HG03135 (cell line): ENCODE measurements around the gene MYCL.
"Not testable (repeated sequence)": the region's sequence is repeated elsewhere in the genome, so short reads cannot be mapped to it uniquely, and the experiment has no call there.

ENCODE experiments used
- ATAC-seq: cut with Tn5 transposase; IDR thresholded peaks from one replicate; pipeline ENCODE4 v1.9.1; 2021; ENCODE audit warnings: mild to moderate bottlenecking, moderate library complexity; ENCODE audit not compliant: unreplicated experiment

The MYCL gene

DNA sequence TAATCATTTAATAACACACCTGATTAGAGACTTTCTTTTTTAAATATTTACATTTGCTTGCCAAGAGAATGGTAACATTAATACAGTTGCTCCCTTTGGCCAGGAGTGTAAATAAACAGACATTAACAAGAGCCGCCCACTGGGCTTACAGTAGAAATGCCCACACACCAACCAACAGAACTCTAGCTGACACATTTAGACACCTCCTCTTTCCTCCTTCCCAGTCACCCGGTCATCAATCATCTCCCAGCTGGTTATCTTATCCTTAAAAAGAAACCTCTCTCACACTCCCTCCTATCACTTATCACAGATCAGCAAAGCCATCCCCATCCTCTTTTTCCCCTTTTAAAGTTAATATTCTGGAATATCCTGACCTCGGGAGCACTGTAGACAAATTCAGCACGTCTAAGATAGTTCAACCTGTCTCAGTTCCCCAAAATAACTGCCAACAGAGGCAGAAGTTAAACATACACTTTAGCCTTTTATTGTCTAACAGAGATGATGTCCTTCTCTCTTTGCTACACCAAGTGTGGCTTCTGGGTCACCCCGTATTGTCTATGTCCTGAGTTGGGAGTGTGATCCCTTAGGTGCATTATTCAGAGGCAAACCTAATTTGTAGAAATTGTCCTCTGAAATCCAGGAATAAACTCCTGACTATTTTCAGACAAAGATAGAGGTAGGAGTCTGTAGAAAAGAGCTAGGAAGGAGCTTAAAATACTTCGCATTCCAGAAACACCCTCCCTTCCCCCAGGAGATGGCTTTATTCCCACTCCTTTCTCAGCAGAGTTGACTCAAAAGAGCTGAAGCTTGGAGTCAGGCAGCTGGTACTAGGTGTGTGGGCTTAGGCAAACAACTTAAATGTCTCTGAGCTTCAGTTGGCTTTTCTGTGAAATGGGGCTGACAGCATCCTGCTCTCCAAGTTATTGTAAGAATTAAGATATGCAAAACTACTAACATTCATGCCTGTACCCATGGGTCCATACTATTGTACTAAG, 8.8 kb downstream of the MYCL start:
- no peak for ATAC-seq

GRCh38 chr1:39890880-39891279, 10.8 kb downstream of the MYCL start:
- no peak for ATAC-seq

GRCh38 chr1:39890273-39890672, 11.4 kb downstream of the MYCL start:
- no peak for ATAC-seq

GRCh38 chr1:39886757-39887231, 14.9 kb downstream of the MYCL start:
- no peak for ATAC-seq

DNA sequence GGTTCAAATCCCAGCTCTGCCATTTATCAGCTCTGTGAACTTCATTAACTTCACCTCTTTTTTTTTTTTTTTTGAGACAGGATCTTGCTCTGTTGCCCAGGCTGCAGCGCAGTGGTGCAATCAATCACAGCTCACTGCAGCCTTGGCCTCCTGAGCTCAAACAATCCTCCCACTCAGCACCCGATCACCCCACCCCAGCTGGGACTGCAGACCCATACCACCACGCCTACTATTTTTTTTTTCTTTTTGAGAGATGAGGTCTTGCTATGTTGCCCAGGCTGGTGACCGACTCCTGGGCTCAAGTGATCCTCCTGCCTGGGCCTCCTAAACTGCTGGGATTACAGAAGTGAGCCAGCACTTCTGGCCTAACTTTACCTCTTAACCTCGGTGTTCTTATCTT, 16.2 kb downstream of the MYCL start:
- no peak for ATAC-seq

- no peak for ATAC-seq
These were observed 19.6 kb downstream of the MYCL start for GRCh38 chr1:39882152-39882551.

GRCh38 chr1:39877980-39878956, 23.4 kb downstream of the MYCL start:
- ATAC-seq, result no peak

- no peak for ATAC-seq
These were observed 24.4 kb downstream of the MYCL start for GRCh38 chr1:39877231-39877778.

DNA sequence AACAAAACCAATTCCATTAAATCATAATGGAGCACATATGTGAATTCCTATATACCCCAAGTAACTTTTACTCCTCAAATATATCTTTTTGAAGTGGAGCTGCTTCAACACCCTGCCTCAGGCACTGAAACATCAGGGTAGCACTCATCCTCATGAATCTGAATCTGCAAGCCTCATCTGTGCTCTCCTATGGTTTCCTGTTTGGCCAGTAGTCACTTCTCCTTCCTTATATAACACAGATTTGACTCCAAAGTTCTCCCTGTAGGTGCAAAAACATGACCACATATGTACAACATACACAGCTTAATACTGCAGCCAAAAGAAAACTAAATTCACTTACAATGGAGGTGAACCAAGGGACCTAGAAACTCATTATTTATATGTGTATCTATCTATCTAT, 25.6 kb downstream of the MYCL start:
- ATAC-seq, result no peak

DNA sequence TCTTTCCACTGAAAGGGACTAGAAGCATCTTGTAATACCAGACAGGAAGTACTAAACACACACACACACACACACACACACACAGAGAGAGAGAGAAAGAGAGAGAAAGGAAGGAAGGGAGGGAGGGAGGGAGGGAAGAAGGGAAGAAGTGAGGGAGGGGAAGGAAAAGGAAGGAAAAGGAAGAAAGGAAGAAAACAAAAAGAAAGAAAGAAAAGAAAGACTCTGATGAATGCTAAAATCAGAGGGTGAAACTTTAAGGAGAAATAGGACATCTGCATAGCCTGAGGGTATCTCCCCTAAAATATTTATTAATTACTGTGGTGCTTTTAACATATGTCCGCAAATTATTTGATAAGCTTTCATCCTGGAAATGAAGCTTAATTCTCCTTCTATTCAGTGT, 29.0 kb downstream of the MYCL start:
- ATAC-seq, result no peak

DNA sequence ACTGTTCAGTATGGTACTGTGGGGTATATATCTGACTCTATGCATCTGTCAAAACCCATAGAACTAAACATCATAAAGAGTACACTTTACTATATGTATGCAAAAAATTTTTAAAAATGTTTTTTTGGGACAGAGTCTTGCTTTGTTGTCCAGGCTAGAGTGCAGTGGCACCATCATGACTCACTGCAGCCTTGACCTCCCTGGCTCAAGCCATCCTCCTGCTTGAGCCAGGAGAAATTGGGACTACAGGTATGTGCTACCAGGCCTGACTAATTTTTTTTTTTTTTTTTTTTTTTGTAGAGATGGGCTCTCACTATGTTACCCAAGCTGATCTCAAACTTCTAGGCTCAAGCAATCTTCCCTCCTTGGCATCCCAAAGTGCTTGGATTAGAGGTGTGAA, 29.9 kb downstream of the MYCL start:
- no peak for ATAC-seq

DNA sequence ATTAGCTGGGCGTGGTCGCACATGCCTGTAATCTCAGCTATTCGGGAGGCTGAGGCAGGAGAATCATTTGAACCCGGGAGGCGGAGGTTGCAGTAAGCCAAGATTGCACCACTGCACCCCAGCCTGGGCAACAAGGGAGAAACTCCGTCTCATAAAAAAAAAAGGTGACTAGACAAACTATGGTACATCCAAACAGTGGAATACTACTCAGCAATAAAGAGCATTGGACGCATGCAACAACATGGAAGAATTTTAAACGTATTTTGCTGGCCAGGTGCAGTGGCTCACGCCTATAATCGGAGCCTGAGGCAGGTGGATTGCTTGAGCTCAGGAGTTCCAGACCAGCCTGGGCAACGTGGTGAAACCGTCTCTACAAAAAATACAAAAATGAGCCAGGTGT, 30.7 kb downstream of the MYCL start:
- not testable (repeated sequence) for ATAC-seq

- not testable (repeated sequence) for ATAC-seq
These were observed 32.1 kb downstream of the MYCL start for GRCh38 chr1:39869538-39870112.

DNA sequence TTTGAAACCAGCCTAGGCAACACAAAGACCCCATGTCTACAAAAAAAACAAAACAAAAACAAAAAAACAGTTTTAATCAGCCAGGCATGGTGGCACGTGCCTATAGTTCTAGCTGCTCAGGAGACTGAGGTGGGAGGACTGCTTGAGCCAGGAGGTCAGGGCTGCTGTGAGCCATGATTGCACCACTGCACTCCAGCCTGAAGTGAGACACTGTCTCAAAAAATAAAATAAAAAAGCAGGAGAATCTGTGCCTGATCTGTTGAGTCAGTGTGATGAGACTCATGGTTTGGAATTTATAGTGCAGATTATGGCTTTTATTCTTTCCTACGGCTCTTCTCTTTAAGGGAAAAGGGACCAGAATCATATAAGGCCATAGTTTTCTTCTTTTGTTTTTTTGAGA, 35.0 kb downstream of the MYCL start:
- no peak for ATAC-seq

DNA sequence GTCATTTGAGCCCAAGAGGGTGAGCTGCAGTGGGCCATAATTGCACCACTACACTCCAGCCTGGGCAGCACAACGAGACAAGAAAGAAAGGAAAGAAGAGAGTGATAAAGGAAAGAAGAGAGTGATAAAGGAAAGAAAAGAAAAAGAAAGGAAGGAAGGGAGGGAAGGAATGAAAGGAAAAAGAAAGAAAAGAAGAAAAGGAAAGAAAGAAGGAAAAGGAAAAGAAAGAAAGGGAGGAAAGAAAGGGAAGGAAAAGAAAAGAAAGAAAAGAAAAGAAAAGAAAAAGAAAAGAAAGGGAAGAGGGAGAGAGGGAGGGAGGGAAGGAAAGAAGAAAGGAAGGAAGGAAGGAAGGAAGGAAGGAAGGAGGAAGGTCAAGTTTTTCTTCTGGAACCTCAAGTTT, 36.0 kb downstream of the MYCL start:
- ATAC-seq, result no peak

- ATAC-seq, result no peak
These were observed 38.5 kb downstream of the MYCL start for GRCh38 chr1:39863177-39863576.

DNA sequence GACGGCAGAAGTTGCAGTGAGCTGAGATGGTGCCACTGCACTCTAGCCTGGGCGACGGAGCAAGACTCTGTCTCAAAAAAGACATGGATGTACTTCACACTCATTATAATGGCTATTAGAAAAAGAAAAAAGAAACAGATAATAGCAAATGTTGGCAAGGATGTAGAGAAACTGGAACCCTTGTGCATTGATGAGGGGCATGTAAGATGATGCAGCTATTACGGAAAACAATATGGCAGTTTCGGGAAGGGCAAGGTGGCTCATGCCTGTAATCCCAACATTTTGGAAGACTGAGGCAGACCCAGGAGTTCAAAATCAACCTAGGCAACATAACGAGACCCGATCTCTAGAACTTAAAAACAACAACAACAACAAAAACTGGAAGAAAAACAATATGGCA, 40.7 kb downstream of the MYCL start:
- no peak for ATAC-seq

DNA sequence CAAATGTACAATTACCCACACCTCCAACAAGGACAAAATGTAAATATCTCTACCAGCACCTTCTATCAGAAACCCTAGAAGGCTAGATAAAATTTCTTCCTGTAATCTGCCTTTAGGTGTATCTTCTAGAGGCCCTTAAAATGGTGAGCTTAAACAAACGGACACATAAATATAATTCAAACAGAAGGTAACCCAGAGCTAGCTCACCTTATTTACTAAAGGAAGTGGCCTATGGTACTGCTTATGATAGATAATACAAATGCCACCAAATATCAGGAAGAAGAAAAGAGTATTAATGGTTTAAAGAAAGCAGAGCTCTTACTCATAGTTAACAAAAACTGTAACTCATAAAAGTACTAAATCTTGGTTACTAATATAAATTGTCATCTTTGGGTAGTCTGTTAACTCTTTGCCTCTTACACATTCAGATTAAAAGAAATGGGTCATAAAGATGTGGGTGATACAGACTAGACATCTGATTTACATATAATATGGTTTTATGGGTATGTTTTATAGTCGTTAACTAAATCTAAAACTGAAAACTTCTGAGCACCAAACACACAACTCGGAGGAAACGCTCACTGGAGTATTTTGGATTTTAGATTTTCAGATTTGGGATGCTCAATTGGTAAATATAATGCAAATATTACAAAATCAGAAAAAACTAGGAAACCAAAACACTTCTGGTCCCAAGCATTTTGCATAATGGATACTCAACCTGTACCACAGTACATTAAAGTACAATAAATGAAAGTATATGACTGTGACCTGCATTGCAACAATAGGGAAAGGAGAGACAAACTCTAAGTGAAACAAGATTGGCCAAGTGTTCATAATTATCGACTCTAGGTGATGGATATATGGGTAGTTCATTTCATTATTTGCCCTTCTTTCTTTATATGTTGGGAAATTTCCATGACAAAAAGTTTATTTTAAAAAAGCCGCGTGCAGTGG, 41.6 kb downstream of the MYCL start:
- no peak for ATAC-seq

DNA sequence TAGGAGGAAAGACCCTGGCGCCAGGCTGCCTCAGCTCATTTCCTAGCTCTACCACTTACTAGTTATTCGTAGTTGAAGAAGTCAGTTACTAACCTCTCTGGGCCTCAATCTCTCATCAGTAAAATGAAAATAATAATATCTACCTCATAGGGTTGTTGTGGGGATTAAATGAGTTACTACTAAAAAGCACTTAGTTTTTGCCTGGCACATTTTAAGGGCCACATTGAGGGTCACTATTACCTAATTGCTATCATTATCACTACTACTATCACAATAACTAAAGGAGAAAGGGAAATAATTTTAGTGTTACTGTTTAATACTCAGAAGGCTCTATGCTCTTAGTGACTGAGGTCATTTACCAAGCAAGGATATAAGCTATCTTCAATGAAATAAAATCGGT, 43.4 kb downstream of the MYCL start:
- ATAC-seq, result no peak
